Gastrocnemius medialis (tissue), 4 donors: Measurements from ENCODE around the gene ZNF423. TPM values are rescaled to one million over a fixed set of nuclear protein-coding genes. Genes with fewer than 3 reads are reported as not detected.

Experiments used
- ATAC-seq, 2 donors: fragments of 150-250 bp; one replicate each; pipeline ENCODE4 v1.9.1; 2016
- DNase-seq, 2 donors: peaks; one replicate each; pipeline ENCODE4 v3.0.0-alpha.2; 2019
- H3K27ac ChIP-seq, 4 donors: fragments of 200-600 bp; sonication (generic); 1 replicate in 1 of 4; 2 replicates in 3 of 4; pipeline ENCODE4 v1.5.1; 2016 to 2018; ENCODE audit warnings: mild to moderate bottlenecking in 2 of 4, moderate library complexity in 1 of 4
- H3K27me3 ChIP-seq, 3 donors: fragments of 200-600 bp; sonication (generic) in 2 of 3; 1 replicate in 1 of 3; 2 replicates in 2 of 3; pipeline versions ENCODE4 v1.5.1 to v1.6.0; 2016 to 2019; ENCODE audit warnings: mild to moderate bottlenecking in 1 of 3, moderate library complexity in 1 of 3
- H3K36me3 ChIP-seq, 2 donors: fragments of 200-600 bp; sonication (generic) in 1 of 2; one replicate each; pipeline ENCODE4 v1.5.1; 2017 to 2018
- H3K4me1 ChIP-seq, 2 donors: fragments of 200-600 bp; sonication (generic) in 1 of 2; one replicate each; pipeline ENCODE4 v1.5.1; 2016 to 2017; ENCODE audit warnings: mild to moderate bottlenecking in 2 of 2
- H3K4me3 ChIP-seq, 4 donors: fragments of 200-600 bp; sonication (generic) in 3 of 4; 1 replicate in 1 of 4; 2 replicates in 3 of 4; pipeline ENCODE4 v1.5.1; 2016 to 2019; ENCODE audit warnings: mild to moderate bottlenecking in 2 of 4
- H3K9me3 ChIP-seq, 3 donors: fragments of 200-600 bp; sonication (generic) in 2 of 3; 1 replicate in 1 of 3; 2 replicates in 2 of 3; pipeline ENCODE4 v1.5.1; 2016 to 2019
- POLR2A ChIP-seq, 2 donors: fragments of 450-650 bp; IDR thresholded peaks; one replicate each; pipeline ENCODE4 v1.6.1; 2017; ENCODE audit warnings: antibody characterized with exemption in 2 of 2, mild to moderate bottlenecking in 2 of 2, moderate library complexity in 2 of 2
- in situ Hi-C, 4 donors: fragments of 200-750 bp; cut with MboI; loops; one replicate each; pipeline versions ENCODE4 v1.15.0 to v1.8.0; 2017; ENCODE audit warnings: low sequenced_read_pairs in 4 of 4
- intact Hi-C: fragments of 100-400 bp; cut with DNase I; formaldehyde crosslinking; loops from one replicate; pipeline ENCODE4 v1.15.1; 2023; ENCODE audit warnings: low total_unique reads
- total RNA-seq, 4 donors: library from RNA; depleted of rRNA; stranded (reverse); fragments of >200 nt; gene quantifications; one replicate each; pipeline versions ENCODE4 v1.1.0 to v1.2.3, GENCODE V29; 2016
- TF ChIP-seq, protein P1 (sequence below), 5 experiments: fragments of 450-650 bp in 3 of 5; fragments of 200-600 bp in 2 of 5; sonication (generic) in 2 of 5; IDR thresholded peaks in 4 of 5; conservative IDR thresholded peaks in 1 of 5; 1 replicate in 4 of 5; 2 replicates in 1 of 5; pipeline ENCODE4 v1.5.1; 2016 to 2019; ENCODE audit warnings: antibody characterized with exemption in 5 of 5, mild to moderate bottlenecking in 3 of 5, moderate library complexity in 3 of 5

Gene ZNF423
- total RNA-seq, 4 donors from 2014 or later: 8.4 to 15.8 (median 12.5) TPM

DNA sequence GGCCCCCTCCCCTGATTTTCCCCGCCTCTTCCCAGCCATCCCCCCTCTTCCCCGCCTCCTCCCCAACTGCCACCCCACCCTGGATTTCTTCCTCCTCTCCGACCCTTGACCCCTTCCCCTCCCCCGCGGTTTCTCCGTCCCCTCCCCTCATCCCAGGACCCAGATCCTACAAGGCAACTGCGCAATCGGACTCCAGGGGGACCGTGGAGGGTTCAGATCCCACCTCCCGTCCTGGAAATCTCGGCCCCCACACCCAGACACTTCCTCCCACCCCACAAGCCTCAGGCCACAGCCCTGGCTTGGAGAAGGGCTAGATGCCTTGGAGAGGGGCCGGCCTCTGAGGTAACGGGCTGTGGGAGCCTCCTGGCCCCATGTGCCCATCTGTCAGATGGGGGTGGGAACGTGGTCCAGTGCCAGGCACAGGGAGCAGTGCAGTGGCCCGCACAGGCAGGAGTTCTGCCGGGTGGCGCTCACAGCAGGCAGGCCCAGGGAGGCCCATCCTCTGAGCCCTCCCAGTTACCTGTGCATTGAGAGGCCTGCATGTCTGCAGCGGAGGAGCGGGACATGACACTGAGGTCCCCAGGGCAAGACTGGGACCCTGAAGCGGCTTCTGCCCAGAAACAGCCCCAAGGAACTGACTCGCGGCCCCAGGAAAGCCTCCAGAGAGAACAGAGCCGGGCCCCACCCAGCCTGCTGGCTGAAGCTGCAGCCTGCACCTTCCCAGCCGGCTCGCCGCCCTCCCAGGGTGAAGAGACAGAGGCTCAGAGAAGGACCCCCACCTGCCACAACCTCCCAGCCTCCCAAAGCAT, 16.7 kb downstream of the ZNF423 start:
- H3K27ac ChIP-seq: peak overlapping the region; percentile 34 to 97 (median 90)
- H3K9me3 ChIP-seq: no peaks in the 10 kb centered on the region
- peaks cover 56 to 73% of the 10 kb centered on the region in 2 donors for H3K4me1 ChIP-seq
- intact Hi-C loops: no loop called here
- no peaks in the 10 kb centered on the region for H3K27me3 ChIP-seq
- ATAC-seq: no peak
- H3K36me3 ChIP-seq: no peaks in the 10 kb centered on the region
- H3K4me3 ChIP-seq: no peak overlapping the region
- no peak for DNase-seq
- TF ChIP-seq, protein P1, sequence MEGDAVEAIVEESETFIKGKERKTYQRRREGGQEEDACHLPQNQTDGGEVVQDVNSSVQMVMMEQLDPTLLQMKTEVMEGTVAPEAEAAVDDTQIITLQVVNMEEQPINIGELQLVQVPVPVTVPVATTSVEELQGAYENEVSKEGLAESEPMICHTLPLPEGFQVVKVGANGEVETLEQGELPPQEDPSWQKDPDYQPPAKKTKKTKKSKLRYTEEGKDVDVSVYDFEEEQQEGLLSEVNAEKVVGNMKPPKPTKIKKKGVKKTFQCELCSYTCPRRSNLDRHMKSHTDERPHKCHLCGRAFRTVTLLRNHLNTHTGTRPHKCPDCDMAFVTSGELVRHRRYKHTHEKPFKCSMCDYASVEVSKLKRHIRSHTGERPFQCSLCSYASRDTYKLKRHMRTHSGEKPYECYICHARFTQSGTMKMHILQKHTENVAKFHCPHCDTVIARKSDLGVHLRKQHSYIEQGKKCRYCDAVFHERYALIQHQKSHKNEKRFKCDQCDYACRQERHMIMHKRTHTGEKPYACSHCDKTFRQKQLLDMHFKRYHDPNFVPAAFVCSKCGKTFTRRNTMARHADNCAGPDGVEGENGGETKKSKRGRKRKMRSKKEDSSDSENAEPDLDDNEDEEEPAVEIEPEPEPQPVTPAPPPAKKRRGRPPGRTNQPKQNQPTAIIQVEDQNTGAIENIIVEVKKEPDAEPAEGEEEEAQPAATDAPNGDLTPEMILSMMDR (IDR thresholded peaks at IDR 0.05 in 4 of 5, conservative IDR thresholded peaks at IDR 0.05 in 1 of 5): no peak
- no peak for TF ChIP-seq POLR2A (IDR thresholded peaks at IDR 0.05)
- in situ Hi-C loops: no loop called here

DNA sequence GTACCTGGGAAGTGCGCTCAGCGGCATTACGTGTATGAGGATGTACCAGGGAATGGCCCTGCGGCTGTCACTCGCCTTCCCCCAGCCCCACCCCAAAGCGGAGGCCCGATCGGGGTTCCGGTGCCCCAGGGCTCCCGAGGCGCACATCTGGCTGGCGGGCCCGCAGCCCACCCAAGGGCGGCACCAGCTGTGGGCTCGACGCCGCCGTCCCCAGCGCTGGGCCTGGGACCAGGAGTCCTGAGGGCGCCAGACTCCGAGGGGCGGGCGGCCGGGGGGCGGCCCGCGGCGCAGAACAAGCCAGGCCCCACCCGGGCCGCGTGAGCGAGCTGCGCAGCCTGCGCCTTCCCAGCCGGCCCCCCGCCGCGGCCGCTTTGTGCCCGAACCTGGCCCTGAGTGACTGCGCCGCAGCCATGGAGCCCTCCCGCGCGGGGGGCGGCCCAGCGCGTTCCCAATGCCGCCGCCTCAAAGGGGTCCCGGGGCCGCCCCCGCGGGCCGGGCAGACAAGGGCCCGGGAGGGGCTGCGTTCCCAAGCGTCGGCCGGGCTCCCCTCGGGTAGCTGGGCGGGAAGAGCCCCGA, 17.4 kb downstream of the ZNF423 start:
- Histone ChIP-seq H3K27ac (peak overlapping the region; percentile 87 to 98 (median 96)), H3K36me3 (no peaks in the 10 kb centered on the region), H3K4me1 (peaks cover 62 to 73% of the 10 kb centered on the region in 2 donors), H3K4me3 (no peak overlapping the region), H3K27me3 (no peaks in the 10 kb centered on the region), H3K9me3 (no peaks in the 10 kb centered on the region)
- ATAC-seq (no peak), DNase-seq (no peak)
- TF ChIP-seq, protein P1 (IDR thresholded peaks at IDR 0.05 in 4 of 5, conservative IDR thresholded peaks at IDR 0.05 in 1 of 5): no peak
- no peak for TF ChIP-seq POLR2A (IDR thresholded peaks at IDR 0.05)
- in situ Hi-C loops: no loop called here
- intact Hi-C loops: no loop called here

DNA sequence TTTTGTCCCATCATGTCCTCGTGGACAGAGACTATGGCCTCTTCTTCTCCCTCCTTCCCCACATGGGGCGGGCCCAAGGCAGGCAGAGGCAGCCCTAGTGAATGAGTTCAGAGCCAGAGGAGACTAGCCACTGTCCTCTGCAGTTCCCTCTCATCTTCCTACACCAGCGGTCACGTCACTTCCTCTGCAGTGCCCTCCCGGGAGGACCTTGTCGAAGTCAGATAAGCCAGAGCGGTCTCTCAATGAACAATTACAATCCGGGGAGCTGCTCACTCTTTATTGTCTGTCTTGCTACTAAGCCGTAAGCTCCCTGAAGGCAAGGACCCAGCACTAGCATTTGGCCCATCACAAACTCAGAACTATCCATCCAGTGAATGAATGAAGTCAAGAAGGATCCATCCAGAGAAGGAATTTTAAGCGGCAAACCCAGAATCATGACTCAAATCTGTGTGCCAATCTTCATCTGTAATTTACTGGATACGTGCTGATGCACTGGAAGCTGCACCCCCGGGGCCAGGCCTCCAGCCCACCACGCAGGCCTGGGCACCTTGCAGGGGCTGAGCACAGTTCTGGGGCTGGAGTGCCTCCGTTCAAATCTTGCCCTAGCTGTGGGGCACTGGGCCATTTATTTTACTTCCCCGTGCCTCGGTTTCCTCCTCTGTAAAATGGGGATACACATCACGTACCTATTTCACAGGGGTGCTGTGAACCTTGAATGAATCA, 18.1 kb downstream of the ZNF423 start:
- DNase-seq: no peak
- Histone ChIP-seq H3K36me3 (no peaks in the 10 kb centered on the region), H3K4me1 (peaks cover 62 to 73% of the 10 kb centered on the region in 2 donors), H3K9me3 (no peaks in the 10 kb centered on the region), H3K4me3 (no peak overlapping the region), H3K27me3 (no peaks in the 10 kb centered on the region), H3K27ac (peak overlapping the region; percentile 87 to 98 (median 96))
- ATAC-seq: no peak
- in situ Hi-C loops (no loop called here), intact Hi-C loops (no loop called here)
- TF ChIP-seq POLR2A (IDR thresholded peaks at IDR 0.05): no peak
- TF ChIP-seq, protein P1 (IDR thresholded peaks at IDR 0.05 in 4 of 5, conservative IDR thresholded peaks at IDR 0.05 in 1 of 5): no peak

DNA sequence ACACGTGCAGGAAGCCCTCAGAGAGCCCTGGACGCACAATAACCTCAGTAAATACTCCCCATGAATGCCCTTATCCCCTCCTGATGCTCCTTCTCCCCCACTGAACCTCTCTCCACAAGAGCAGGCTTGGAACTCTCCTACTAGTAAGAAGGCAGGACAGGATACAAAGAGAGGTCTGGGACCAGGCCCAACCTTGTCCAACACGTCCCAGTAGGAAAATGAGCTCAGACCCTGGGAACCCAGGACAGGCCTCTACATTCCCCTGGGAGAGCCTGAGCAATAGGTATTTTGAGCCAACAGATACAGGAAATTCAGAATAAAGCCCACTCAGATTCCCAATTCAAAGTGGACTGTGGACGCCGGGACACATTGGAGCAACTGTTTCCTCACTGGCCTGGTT, 19.2 kb downstream of the ZNF423 start:
- in situ Hi-C loops: no loop called here

More for the DNA sequence above, 19.2 kb downstream of the ZNF423 start:
- intact Hi-C loops: no loop called here
- Histone ChIP-seq H3K27me3 (no peaks in the 10 kb centered on the region), H3K36me3 (no peaks in the 10 kb centered on the region), H3K27ac (peak overlapping the region; percentile 87 to 98 (median 96)), H3K4me3 (no peak overlapping the region), H3K4me1 (peaks cover 67 to 79% of the 10 kb centered on the region in 2 donors), H3K9me3 (no peaks in the 10 kb centered on the region)
- ATAC-seq: no peak
- no peak for TF ChIP-seq POLR2A (IDR thresholded peaks at IDR 0.05)
- TF ChIP-seq, protein P1 (IDR thresholded peaks at IDR 0.05 in 4 of 5, conservative IDR thresholded peaks at IDR 0.05 in 1 of 5): no peak
- no peak for DNase-seq
